LoVo (cell line): Measurements from ENCODE around the gene HBP1.
"Not testable (repeated sequence)": the region's sequence is repeated elsewhere in the genome, so short reads cannot be mapped to it uniquely, and the experiment has no call there.

ENCODE experiments used
- DNase-seq: peaks from one replicate; pipeline ENCODE4 v3.0.0-alpha.2; 2016; ENCODE audit warnings: low spot score

Gene HBP1

GRCh38 chr7:107155726-107156125, 13.1 kb upstream of the HBP1 start:
- DNase-seq = not testable (repeated sequence)

DNA sequence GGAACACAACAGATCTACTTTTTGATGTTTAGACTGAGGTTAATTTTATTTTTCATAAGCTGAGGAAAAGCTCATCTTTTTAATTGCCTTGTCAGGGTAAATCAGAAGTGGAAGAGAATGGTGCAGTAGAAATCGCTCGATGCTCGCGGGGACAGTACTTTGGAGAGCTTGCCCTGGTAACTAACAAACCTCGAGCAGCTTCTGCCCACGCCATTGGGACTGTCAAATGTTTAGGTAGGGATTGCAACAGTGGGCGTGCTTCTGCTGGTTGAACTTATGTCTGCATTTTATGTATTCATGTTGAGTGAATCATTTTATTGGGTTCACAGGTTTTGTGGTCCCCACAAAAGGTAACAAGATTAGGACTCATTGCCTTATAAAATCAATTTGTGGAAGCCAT, 11.7 kb upstream of the HBP1 start:
- DNase-seq = no peak

DNA sequence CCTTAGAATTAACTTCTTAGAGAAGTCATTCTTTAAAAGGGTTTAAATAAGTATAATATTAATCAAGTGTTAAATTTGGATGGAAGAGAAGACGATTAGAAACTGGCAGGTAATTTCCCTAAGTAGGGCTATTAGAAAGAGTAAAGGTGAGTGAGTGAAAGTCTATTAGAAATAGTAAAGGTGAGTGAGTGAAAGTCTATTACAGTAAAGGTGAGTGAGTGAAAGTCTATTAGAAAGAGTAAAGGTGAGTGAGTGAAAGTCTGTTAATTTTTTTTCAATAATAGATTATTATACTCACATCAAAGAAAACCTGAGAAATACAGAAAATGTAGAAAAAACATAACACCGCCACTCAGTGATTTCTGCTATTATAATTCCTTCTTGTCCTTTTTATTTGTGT, 10.8 kb upstream of the HBP1 start:
- no peak for DNase-seq

DNA sequence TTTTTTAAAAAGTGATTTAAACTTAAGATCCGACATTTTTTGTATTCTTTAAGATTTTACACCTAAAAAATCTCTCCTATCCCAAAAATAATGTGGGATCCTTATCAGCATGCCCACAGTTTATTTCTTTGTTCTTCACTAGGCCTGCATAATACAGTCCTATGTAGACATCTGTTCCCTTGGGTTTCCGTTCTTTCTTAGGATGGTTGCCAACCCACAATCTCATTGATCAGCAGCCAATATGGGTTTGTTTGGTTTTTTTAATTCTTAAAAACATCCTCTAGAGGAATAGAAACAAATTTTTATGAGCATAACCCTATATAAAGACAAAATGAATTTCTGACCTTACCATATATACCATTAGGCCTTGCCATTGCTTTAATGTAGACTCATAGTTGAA, 8.4 kb upstream of the HBP1 start:
- DNase-seq = no peak

GRCh38 chr7:107161415-107161814, 7.4 kb upstream of the HBP1 start:
- DNase-seq = no peak

DNA sequence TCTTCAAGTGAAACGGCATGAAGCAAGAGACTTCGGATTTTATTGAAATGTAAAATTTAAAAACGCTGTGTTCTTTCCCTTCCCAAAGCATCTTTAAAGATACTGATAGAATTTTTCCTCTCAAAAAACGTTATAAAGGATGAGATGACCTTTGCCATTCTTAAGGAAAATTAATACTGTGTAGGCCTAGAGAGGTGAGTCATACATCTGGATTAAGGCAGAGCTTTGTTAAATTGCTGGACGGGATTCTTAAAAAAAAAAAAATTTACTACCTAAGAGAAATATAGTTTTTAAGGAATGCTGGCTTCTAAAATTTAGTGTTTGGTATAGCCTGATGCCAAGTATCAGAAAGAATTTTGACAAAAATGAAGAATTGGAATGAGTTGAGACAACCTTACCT, 6.3 kb upstream of the HBP1 start:
- no peak for DNase-seq

GRCh38 chr7:107164092-107164491, 4.7 kb upstream of the HBP1 start:
- DNase-seq = no peak

- no peak for DNase-seq
These were observed 3.5 kb upstream of the HBP1 start for GRCh38 chr7:107165341-107165740.

DNA sequence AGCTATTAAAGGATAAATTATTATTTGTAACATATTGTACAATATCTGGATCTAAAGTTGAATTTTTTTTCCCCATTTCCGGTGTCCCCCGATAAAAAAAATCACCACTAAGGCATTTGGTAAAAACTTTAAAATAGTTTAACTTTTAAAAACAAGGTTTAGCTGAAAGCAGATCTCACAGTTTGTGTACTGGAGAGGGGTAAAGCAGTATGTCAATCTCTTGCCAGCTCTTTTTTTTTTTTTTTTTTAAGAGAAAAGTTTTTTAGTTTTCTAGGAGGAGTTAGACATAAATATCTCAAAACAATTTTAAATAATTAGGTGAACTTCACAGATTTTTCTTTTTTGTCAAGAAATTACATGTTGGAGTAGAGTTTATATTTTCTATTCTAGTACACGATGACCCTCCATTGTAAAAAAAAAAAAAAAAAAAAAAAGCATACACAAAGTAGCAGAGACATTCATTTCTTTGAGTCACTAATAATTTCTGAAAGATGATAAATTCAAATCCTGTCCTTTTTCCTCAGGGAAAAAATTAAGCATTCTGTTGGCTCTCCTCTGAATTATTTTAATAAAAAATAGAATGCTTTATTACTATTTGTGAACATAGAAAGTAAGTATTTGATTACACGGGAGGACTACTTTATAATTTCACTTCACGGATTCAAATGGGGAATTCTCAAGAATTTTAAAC, 1.9 kb upstream of the HBP1 start:
- no peak for DNase-seq

- peak; percentile 87 for DNase-seq
These were observed 1.1 kb upstream of the HBP1 start for GRCh38 chr7:107167483-107168232.

- peak; percentile 99 for DNase-seq
These were observed 582 bp downstream of the HBP1 start for GRCh38 chr7:107169120-107170050.

- DNase-seq = no peak
These were observed 1.5 kb downstream of the HBP1 start for GRCh38 chr7:107170051-107170915.

DNA sequence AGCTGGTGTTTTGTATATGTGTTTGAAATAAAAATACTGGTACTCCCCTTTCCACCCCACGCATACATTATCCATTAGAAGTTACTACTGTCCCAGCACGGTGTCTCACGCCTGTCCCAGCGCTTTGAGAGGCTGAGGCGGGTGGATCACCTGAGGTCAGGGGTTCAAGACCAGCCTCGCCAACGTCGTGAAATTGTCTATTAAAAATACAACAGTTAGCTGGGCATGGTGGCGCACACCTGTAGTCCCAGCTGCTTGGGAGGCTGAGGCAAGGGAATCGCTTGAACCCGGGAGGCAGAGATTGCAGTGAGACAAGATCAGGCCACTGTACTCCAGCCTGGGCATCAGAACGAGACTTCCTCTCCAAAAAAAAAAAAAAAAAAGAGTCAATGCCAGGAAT, 2.7 kb downstream of the HBP1 start:
- DNase-seq = no peak

- no peak for DNase-seq
These were observed 3.7 kb downstream of the HBP1 start for GRCh38 chr7:107172276-107173032.

DNA sequence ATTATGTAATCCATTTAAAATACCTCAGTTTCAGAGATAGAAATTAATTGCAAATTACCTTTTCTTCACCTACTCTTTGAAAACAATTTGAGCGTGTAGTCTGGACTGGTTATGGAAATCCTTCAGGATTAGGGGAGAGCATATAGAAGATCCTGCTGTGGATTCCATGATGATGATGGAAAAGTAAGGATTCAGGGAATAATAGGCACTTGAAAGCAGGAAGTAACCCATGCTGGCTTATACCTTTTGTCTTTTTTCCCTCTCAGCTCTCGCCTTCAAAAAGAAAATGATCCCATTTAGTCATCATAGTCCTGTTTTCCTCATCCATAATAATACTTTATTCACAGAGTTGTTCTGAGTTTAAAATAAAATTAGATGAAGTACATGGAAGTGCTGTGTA, 4.4 kb downstream of the HBP1 start:
- DNase-seq = no peak

DNA sequence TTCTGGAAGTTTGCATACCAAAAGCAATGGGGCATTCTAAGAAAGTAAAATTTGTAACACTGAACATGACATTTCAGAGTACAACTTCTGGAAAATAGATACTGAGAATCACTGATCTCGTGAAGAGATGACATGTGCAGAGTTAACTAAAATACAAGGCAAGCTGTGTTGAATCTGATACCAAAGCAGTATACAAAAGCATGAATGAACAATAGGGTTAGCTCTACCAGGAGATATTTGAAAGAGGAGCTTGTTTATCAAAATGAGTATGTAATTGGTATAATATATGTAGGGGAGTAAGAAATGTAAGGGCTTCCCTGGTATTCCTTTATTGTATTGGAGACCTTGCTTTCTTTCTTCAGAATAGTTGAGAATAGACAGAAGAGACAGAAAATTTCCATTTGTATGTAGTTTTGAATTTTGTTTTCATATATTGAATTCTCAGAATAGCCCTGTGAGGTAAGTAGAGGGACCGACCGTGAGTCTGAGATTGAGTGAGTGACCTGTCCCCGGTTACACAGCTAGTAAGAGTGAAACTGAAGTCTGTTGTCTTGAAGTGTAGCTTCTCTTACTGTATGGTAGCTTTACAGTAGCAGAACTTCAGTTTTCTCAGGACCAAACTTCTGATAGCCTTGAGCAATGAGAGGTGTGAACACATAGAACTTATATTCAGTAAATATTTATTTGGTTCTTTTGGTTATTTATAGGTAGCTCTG, 5.0 kb downstream of the HBP1 start:
- no peak for DNase-seq

DNA sequence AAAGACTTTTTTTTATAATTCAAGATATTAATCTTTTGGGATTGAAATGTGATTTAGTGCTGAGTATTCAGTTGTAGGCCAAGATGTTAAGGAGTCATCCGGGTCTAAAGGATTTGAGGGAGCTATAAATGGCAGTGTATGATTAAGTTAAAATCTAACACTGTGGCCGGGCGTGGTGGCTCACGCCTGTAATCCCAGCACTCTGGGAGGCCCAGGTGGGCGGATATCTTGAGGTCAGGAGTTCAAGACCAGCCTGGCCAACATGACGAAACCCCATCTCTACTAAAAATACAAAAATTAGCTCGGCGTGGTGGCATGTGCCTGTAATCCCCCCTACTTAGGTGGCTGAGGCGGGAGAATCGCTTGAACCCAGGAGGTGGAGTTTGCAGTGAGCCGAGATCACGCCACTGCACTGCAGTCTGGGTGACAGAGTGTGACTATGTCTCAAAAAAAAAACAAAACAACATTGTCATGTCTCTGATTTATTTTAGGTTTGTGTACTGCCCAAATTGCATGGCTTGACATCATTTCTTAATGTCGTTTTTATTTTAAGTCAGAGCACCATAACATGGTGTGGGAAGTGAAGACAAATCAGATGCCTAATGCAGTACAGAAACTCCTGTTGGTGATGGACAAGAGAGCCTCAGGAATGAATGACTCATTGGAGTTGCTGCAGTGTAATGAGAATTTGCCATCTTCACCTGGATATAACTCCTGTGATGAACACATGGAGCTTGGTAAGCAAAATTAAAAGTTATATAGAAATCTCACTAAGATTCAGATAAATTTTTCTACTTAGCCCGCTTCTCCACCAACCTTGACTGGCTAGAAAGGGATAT, 10.7 kb downstream of the HBP1 start:
- DNase-seq = peak; percentile 39

DNA sequence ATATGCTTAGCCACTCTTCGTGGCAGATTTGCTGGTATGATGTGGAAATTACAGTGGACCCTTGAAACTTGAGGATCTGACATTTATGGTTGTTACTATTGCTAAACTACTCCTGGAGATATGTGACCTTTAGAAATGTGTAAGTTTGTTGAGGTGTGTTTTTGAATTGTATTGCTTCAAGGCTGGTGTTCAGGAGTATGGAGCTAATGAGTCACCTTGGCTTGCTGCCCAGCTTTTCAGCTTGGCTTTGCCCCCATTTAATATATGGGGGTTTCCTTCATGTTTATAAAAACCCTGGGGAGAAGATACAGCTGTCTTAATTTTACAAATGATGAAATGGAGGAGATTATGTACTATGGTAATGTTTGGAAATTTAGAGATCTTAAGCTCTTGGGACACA, 11.6 kb downstream of the HBP1 start:
- DNase-seq = peak; percentile 58

DNA sequence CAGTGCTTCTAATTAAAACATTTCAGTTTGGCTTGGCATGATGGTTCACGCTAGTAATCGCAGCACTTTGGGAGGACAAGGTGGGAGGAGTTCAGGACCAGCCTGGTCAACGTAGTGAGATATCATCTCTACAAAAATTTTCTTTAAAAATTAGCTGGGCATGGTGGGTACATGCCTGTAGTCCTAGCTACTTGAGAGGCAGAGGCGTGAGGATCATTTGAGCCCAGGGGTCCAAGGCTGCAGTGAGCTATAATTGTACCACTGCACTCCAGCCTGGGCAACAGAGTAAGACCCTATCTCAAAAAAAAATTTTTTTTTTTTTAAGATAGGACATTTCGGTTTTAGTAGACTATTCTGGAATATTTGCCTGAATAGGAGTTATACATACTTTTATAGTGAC, 12.4 kb downstream of the HBP1 start:
- no peak for DNase-seq
